ENCODE results near the gene NFATC2.
A peak's percentile ranks its signal among the peaks of the same experiment; 100 is the strongest.

The NFATC2 gene

GRCh38 chr20:51542571-51543421, at the start of gene NFATC2:
Gene NFATC2 (minus strand): TSS chr20:51542719. CDS start chr20:51542499, 220 bp downstream.
- DNase-seq (ENCODE audit: low read depth): no peak

- no peak for DNase-seq (ENCODE audit: low read depth)
These were observed 49.4 kb upstream of the NFATC2 start for GRCh38 chr20:51591871-51592270.

- no peak for DNase-seq (ENCODE audit: low read depth)
These were observed 46.2 kb upstream of the NFATC2 start for GRCh38 chr20:51588762-51589161.

DNA sequence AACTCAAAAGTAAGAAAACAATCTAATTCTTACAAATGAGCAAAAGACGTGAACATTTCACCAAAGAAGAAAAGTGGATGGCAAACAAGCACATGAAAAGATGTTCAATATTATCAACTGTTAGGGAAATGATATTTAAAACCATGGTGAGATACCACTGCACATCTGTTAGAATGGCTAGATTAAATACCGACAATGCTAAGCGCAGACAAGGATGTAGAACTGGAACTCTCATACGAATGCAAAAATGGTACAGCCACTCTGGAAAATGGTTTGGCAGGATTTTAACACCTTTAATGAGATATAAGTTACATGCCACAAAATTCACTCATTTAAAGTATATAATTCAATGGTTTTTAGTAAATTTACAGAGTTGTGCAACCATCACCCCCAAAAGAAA, 44.6 kb upstream of the NFATC2 start:
- no peak for DNase-seq (ENCODE audit: low read depth)

GRCh38 chr20:51586005-51586440, 43.5 kb upstream of the NFATC2 start:
- DNase-seq (ENCODE audit: low read depth): peak; percentile 49

GRCh38 chr20:51585148-51585547, 42.6 kb upstream of the NFATC2 start:
- no peak for DNase-seq (ENCODE audit: low read depth)

GRCh38 chr20:51584737-51585136, 42.2 kb upstream of the NFATC2 start:
- no peak for DNase-seq (ENCODE audit: low read depth)

- no peak for DNase-seq (ENCODE audit: low read depth)
These were observed 41.6 kb upstream of the NFATC2 start for GRCh38 chr20:51584116-51584515.

DNA sequence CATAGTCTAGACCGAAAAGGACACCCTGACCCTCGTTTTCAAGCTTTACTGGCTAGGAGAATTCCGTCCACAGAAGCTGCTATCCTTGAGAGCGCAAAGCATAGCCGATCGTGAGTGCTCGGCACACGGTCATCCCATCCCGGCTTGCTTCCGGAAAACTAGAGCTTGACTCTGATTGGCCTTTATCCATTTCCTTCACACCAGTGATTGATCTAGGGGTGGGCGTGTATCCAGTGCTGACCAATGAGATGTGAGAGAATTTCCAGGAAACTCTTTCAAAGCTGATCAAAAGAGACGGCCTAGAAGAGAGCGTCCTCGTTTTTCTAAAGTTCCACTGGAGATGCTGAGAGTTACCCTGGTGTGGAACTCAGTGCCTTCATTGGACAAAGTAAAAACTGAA, 41.0 kb upstream of the NFATC2 start:
- DNase-seq (ENCODE audit: low read depth): no peak

- no peak for DNase-seq (ENCODE audit: low read depth)
These were observed 40.6 kb upstream of the NFATC2 start for GRCh38 chr20:51583073-51583472.

DNA sequence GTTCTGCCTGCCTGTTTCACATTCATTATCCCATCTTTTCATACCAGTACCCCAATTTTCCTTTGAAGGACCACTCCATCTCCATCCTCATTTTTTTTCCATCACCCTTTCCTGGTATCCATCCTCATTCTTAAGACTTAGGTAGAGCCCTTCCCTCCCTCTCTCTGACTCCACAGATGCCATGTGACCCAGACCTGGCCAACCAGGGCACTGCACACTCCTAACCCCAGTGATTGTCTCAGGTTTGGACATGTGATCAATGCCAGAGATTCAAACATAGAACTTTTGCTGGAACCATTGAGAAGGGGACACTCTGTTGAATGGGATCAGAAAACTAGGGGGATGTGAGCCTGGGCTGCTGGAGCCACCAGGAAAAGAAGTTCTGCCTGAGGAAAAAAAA, 39.1 kb upstream of the NFATC2 start:
- no peak for DNase-seq (ENCODE audit: low read depth)

DNA sequence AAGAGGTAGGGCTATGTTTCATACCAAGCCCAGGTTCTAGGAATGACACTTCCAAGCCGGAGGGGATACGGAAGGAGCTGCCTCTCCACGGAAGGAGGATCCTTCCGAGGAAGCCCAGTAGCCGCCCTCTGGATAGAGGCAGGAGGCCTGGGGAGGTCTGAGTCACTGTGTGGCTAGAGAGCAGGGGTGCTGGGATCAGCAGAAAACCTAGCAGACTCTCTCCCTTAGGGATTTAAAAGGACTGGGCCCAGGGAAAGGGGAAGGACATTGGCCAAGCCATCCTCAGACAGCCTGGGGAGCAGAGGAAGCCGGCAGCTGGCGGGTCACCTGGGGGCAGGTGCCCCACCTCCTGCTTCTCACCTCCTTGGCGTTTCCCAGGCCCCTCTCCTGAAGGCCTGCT, 36.6 kb upstream of the NFATC2 start:
- no peak for DNase-seq (ENCODE audit: low read depth)

- no peak for DNase-seq (ENCODE audit: low read depth)
These were observed 35.6 kb upstream of the NFATC2 start for GRCh38 chr20:51578145-51578459.

GRCh38 chr20:51577432-51578144, 35.1 kb upstream of the NFATC2 start:
- DNase-seq (ENCODE audit: low read depth): no peak

GRCh38 chr20:51575486-51575885, 33.0 kb upstream of the NFATC2 start:
- DNase-seq (ENCODE audit: low read depth): no peak

- no peak for DNase-seq (ENCODE audit: low read depth)
These were observed 31.9 kb upstream of the NFATC2 start for GRCh38 chr20:51574248-51575033.

DNA sequence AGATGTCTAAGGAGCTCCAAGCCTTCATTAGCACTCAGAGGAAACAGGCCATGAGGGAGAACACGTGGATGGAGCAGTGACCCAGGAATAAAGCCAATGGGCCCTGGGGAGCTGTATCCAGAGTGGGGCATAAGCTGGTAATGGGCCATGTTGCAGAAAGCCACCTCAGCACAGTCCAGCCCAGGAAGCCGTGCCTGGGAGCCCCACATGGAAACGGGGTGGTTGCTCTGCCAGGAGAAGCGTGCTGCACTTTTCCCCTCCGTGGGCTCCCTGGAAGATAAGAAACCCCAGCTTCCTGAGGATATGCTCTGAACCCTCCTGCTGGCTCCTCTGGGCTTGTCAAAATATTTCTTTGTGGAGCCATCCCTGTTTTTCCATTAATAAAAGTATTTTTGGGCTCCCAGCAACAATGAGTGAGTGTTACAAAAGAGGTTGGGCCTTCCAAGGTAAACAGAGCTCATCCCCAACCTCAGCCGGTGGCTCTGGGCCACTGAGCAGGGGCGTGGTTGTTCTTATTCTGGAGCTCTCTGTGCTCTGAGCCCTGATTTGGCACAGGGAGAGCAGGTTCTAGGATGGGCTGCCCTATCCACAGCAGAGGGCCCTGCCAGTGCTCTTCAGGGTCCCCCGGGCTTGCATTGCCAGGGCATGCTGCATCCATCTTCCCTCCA, 31.2 kb upstream of the NFATC2 start:
- DNase-seq (ENCODE audit: low read depth): no peak

GRCh38 chr20:51571460-51571794, 28.9 kb upstream of the NFATC2 start:
- no peak for DNase-seq (ENCODE audit: low read depth)

- DNase-seq (ENCODE audit: low read depth): no peak
These were observed 28.4 kb upstream of the NFATC2 start for GRCh38 chr20:51570739-51571459.

- DNase-seq (ENCODE audit: low read depth): no peak
These were observed 27.6 kb upstream of the NFATC2 start for GRCh38 chr20:51569815-51570738.
